DMS53 (cell line): Measurements from ENCODE around the gene SDR9C7.

Source experiments
- DNase-seq: peaks from one replicate; lab custom pipeline; 2025; lab: John Stamatoyannopoulos, UW

Gene SDR9C7

DNA sequence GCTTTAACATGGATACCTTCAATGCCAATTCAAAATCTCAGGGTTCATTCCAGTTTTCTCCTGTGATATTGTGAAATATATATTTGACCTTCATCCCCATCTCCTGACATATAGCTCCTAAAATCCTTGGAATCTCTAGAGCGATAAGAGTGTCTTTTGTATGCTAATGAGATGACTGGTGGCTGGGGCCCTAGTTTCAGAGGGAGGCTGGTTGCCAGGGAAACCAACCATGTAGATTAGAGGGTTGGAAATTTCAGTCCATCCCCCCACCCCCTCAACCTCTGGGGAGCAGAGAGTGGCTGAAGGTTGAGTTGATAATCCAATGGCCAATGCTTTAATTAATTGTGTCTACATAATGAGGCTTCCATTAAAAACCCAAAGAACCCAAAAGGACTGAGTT lies 59.4 kb downstream of the SDR9C7 start:
- no peak for DNase-seq

GRCh38 chr12:56873382-56873781 lies 60.8 kb downstream of the SDR9C7 start:
- DNase-seq, result no peak
